MCF 10A (cell line): Measurements from ENCODE around the gene EEA1. TPM values are rescaled to one million over a fixed set of nuclear protein-coding genes. Genes with fewer than 3 reads are reported as not detected.

Source experiments
- BruUV-seq: library from RNA; stranded (reverse); fragments of 400-500 nt; replicated peaks from 2 replicates; lab custom pipeline; 2021; lab: Mats Ljungman, UMichigan
- CTCF ChIA-PET: fragments of 300-600 bp; sonication (Branson Sonifier 250); formaldehyde crosslinking; extraction: SDS; loops from one replicate; lab custom pipeline; 2021; ENCODE audit warnings: antibody characterized with exemption, inconsistent platforms; lab: Yijun Ruan, JAX
- POLR2A ChIA-PET: fragments of 300-600, 350-650 bp; sonication (Branson Sonifier 250); formaldehyde crosslinking; extraction: SDS; loops from one replicate; lab custom pipeline; 2020; ENCODE audit warnings: antibody characterized with exemption, inconsistent platforms; lab: Yijun Ruan, JAX
- DNase-seq: peaks from one replicate; pipeline ENCODE4 v3.0.0-alpha.2; 2018; ENCODE audit not compliant: unreplicated experiment
- H3K27ac Mint-ChIP-seq: one replicate; pipeline ENCODE4 v1.8.0; 2022; ENCODE audit warnings: mild to moderate bottlenecking, low read depth, mixed read lengths; ENCODE audit not compliant: unreplicated experiment
- H3K27me3 Mint-ChIP-seq: one replicate; pipeline ENCODE4 v1.8.0; 2022; ENCODE audit warnings: mixed read lengths; ENCODE audit not compliant: insufficient read depth, unreplicated experiment
- H3K36me3 Mint-ChIP-seq: one replicate; pipeline ENCODE4 v1.8.0; 2022; ENCODE audit warnings: mild to moderate bottlenecking, moderate library complexity, mixed read lengths; ENCODE audit not compliant: insufficient read depth, unreplicated experiment
- H3K4me1 Mint-ChIP-seq: one replicate; pipeline ENCODE4 v1.8.0; 2022; ENCODE audit warnings: mixed read lengths; ENCODE audit not compliant: insufficient read depth, unreplicated experiment
- H3K4me3 Mint-ChIP-seq: one replicate; pipeline ENCODE4 v1.8.0; 2022; ENCODE audit warnings: mild to moderate bottlenecking, moderate library complexity, mixed read lengths; ENCODE audit not compliant: unreplicated experiment
- H3K9me3 Mint-ChIP-seq: one replicate; pipeline ENCODE4 v1.8.0; 2022; ENCODE audit warnings: mixed read lengths; ENCODE audit not compliant: unreplicated experiment
- CTCF ChIP-seq: fragments of 200-600 bp; IDR thresholded peaks from one replicate; pipeline ENCODE4 v1.8.0; 2022; ENCODE audit warnings: antibody characterized with exemption, mild to moderate bottlenecking; ENCODE audit not compliant: unreplicated experiment
- intact Hi-C: fragments of 100-400 bp; cut with micrococcal nuclease; formaldehyde crosslinking; loops from 2 replicates; pipeline ENCODE4 v1.14.1; 2022
- total RNA-seq: library from RNA; stranded (reverse); gene quantifications from 2 replicates; pipeline ENCODE4 v1.2.3, GENCODE V29; 2022

The EEA1 gene
- total RNA-seq, 1 experiment from 2014 or later = 46.3 TPM

- H3K27me3 Mint-ChIP-seq = no peaks in the 10 kb centered on the region
- intact Hi-C loops = no loop called here
- no peak for DNase-seq
- no peaks in the 10 kb centered on the region for H3K9me3 Mint-ChIP-seq
- POLR2A ChIA-PET = interaction anchor here (0.5 to 0.9 kb wide), 3 partner anchors 33 to 1609 kb away, joined by 3 read pairs; no protein-coding TSS in a partner anchor
- H3K27ac Mint-ChIP-seq = no peak overlapping the region
- CTCF ChIA-PET = interaction anchor here (0.6 to 1.1 kb wide), 2 partner anchors 9 to 597 kb away, joined by 3 read pairs; no protein-coding TSS in a partner anchor
- BruUV-seq = no TSS peak
- H3K36me3 Mint-ChIP-seq = peaks cover 14% of the 10 kb centered on the region
- H3K4me1 Mint-ChIP-seq = no peaks in the 10 kb centered on the region
- TF ChIP-seq CTCF = no peak
- no peak overlapping the region for H3K4me3 Mint-ChIP-seq
These were observed 108.0 kb downstream of the EEA1 start for GRCh38 chr12:92821142-92821541.

- no peak overlapping the region for H3K27ac Mint-ChIP-seq
- peaks cover 30% of the 10 kb centered on the region for H3K36me3 Mint-ChIP-seq
- no peaks in the 10 kb centered on the region for H3K27me3 Mint-ChIP-seq
- TF ChIP-seq CTCF = no peak
- no peaks in the 10 kb centered on the region for H3K4me1 Mint-ChIP-seq
- BruUV-seq = no TSS peak
- CTCF ChIA-PET = interaction anchor here (0.6 to 1.5 kb wide), 3 partner anchors 12 to 161 kb away, joined by 3 to 5 read pairs (median 4); no protein-coding TSS in a partner anchor
- POLR2A ChIA-PET = no interaction called here
- H3K9me3 Mint-ChIP-seq = no peaks in the 10 kb centered on the region
- H3K4me3 Mint-ChIP-seq = no peak overlapping the region
- intact Hi-C loops = no loop called here
- DNase-seq = no peak
These were observed 114.5 kb downstream of the EEA1 start for GRCh38 chr12:92814584-92814983.

- ChIA-PET POLR2A (interaction anchor here (1.9 kb wide), 1 partner anchor 119 kb away, joined by 6 read pairs; the partner anchor contains the start of gene EEA1), CTCF (interaction anchor here (1.2 kb wide), 1 partner anchor 15 kb away, joined by 3 read pairs; no protein-coding TSS in a partner anchor)
- Mint-ChIP-seq H3K4me3 (no peak overlapping the region), H3K9me3 (no peaks in the 10 kb centered on the region), H3K4me1 (no peaks in the 10 kb centered on the region), H3K27ac (no peak overlapping the region), H3K36me3 (peaks cover 31% of the 10 kb centered on the region), H3K27me3 (no peaks in the 10 kb centered on the region)
- no peak for DNase-seq
- intact Hi-C loops = no loop called here
- no TSS peak for BruUV-seq
- TF ChIP-seq CTCF = no peak
These were observed 118.7 kb downstream of the EEA1 start for GRCh38 chr12:92810370-92810769.

DNA sequence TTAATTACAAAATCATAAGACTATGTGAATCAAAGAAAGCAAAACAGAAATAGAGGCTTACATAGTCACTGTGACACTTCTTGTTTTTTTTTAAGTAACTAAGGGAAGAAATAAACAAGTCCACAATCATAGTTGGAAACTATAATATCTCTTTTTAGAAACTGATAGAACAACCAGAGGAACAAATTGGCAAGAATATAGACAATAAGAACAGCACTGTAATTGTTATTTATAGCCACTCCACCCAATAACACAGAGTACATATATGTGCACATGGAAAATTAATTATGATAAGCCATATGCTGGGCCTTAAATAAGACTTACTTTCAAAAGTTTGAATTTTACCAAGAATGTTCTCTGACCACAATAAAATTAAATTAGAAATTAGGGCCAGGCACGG, 125.2 kb downstream of the EEA1 start:
- Mint-ChIP-seq H3K36me3 (peaks cover 27% of the 10 kb centered on the region), H3K9me3 (no peaks in the 10 kb centered on the region), H3K27me3 (no peaks in the 10 kb centered on the region), H3K4me1 (no peaks in the 10 kb centered on the region), H3K27ac (no peak overlapping the region), H3K4me3 (no peak overlapping the region)
- intact Hi-C loops = no loop called here
- DNase-seq = no peak
- ChIA-PET POLR2A (no interaction called here), CTCF (no interaction called here)
- BruUV-seq = no TSS peak
- TF ChIP-seq CTCF = no peak
